H1 (cell line): ENCODE measurements around the gene SLC2A11.

Experiments
- CTCF ChIP-seq, 3 experiments: IDR thresholded peaks; 1 replicate in 2 of 3; 2 replicates in 1 of 3; pipeline versions ENCODE4 v1.5.1 to v1.6.1; 2011; ENCODE audit warnings: low read length in 3 of 3, mild to moderate bottlenecking in 3 of 3, inconsistent platforms in 2 of 3, low read depth in 1 of 3, moderate library complexity in 1 of 3; ENCODE audit not compliant: insufficient read depth in 1 of 3; ENCODE audit errors: control extremely low read depth in 1 of 3
- EP300 ChIP-seq, 2 experiments: IDR thresholded peaks; 1 replicate in 1 of 2; 2 replicates in 1 of 2; pipeline ENCODE4 v1.6.1; 2011 to 2012; ENCODE audit warnings: low read depth in 2 of 2, low read length in 2 of 2, mild to moderate bottlenecking in 2 of 2, borderline replicate concordance in 1 of 2, inconsistent platforms in 1 of 2, moderate library complexity in 1 of 2
- EZH2 ChIP-seq: fragments of 200-600 bp; sonication (generic); IDR thresholded peaks from 2 replicates; pipeline ENCODE4 v1.7.1; 2012; ENCODE audit warnings: low read depth, mild to moderate bottlenecking, moderate library complexity, low read length, inconsistent platforms; ENCODE audit not compliant: severe bottlenecking
- POLR2A ChIP-seq, 2 experiments: IDR thresholded peaks; 1 replicate in 1 of 2; 2 replicates in 1 of 2; pipeline ENCODE4 v1.6.1; 2011; ENCODE audit warnings: low read depth in 2 of 2, low read length in 2 of 2, mild to moderate bottlenecking in 2 of 2; ENCODE audit errors: control extremely low read depth in 1 of 2
- RBBP5 ChIP-seq: IDR thresholded peaks from 2 replicates; pipeline ENCODE4 v1.7.1; 2012; ENCODE audit warnings: low read depth, mild to moderate bottlenecking, inconsistent platforms, low read length, moderate library complexity, borderline replicate concordance
- SP1 ChIP-seq: IDR thresholded peaks from 2 replicates; pipeline ENCODE4 v1.6.1; 2011; ENCODE audit warnings: low read depth, low read length
- SP4 ChIP-seq: IDR thresholded peaks from 2 replicates; pipeline ENCODE4 v1.6.1; 2012; ENCODE audit warnings: low read length, inconsistent platforms
- TEAD4 ChIP-seq: IDR thresholded peaks from 2 replicates; pipeline ENCODE4 v1.6.1; 2012; ENCODE audit warnings: low read depth, low read length, inconsistent platforms, mixed read lengths

- TF ChIP-seq SP1 (no peak), CTCF (IDR thresholded peaks at IDR 0.05; ENCODE audit: control extremely low read depth in 1 of 3, insufficient read depth in 1 of 3, low read depth in 1 of 3, low read length in 3 of 3) (no peak), EP300 (IDR thresholded peaks at IDR 0.05; ENCODE audit: borderline replicate concordance in 1 of 2, low read depth in 2 of 2, low read length in 2 of 2) (no peak), EZH2 (no peak), TEAD4 (no peak), RBBP5 (no peak), POLR2A (IDR thresholded peaks at IDR 0.05; ENCODE audit: control extremely low read depth in 1 of 2, low read depth in 2 of 2, low read length in 2 of 2) (no peak), SP4 (no peak)
These were observed 57.6 kb downstream of the SLC2A11 start for GRCh38 chr22:23915290-23915689.
